DMS53 treated with DMSO at 0.1 percent for 48 hours (cell line): ENCODE results near the gene PITX1.
"Not testable (repeated sequence)": the region's sequence is repeated elsewhere in the genome, so short reads cannot be mapped to it uniquely, and the experiment has no call there.

Experiments used
- DNase-seq: peaks from one replicate; lab custom pipeline; 2025; ENCODE audit not compliant: unreplicated experiment; lab: John Stamatoyannopoulos, UW

PITX1 gene

DNA sequence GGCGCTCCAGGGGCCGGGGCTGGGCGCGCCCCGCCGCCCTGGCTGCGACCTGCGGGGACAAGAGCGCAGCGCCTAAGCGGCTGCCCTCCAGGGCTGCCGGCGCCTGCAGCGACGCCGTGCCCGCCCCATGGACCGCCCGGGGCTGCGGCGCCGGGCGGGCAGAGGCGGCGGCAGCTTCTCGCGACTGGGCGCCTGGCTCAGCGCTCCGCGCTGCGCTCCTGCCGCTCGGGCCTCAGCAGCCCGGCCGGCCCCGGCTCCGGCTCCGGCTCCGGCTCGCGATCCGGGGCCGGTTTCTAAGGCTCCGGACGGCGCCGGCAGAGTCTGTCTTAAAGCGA is at the start of gene PITX1:
Gene PITX1 (minus strand): TSS at position 328 of the 335 bp plus-strand sequence. CDS start 347 bp downstream, outside the sequence.
- no peak for DNase-seq

DNA sequence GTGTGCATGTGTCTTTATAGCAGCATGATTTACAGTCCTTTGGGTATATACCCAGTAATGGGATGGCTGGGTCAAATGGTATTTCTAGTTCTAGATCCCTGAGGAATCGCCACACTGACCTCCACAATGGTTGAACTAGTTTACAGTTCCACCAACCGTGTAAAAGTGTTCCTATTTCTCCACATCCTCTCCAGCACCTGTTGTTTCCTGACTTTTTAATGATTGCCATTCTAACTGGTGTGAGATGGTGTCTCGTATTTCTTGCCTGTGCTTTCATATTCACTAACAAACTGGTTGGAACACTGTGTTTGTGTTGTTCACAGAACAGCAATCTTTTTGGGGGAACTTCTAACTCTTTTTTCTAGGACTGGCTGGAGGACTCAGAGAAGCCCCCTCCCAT is 49.3 kb upstream of the PITX1 start:
- not testable (repeated sequence) for DNase-seq

DNA sequence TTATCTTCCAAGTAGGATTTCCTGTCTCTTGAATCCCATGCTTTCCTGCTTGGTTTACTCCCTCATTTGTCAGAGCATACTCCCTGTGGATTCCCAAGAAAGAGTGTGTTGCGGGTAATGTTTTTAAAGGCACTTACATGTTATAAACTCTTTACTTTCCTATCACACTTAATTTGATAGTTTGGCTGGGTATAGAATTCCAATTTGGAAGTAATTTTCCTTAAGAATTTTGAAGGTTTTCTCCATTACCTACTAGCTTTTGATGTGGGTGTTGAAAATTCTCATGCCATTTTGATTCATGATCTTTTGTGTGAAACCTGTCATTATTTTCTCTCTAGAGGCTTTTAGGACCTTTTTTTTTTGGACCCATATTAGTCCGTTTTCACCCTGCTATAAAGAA is 47.2 kb upstream of the PITX1 start:
- DNase-seq: no peak

DNA sequence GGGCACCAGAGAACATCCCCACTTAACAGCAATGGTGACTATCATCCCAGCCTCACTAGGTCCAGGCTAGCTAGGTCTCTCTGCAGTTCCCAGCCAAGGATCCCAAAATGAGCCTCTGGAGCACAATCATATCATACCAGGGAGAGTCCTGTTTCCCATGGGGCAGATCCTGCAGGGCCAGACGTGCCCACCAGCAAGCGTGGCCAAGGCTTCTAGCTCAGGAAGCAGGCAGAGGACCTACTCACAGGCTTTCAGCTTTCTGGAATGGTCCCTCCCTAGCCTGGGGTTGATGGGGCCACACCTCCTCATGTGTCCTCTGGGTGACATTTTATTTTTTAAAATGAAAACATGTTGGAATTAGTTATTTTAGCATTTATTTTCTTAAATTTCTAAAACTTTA is 45.7 kb upstream of the PITX1 start:
- no peak for DNase-seq

DNA sequence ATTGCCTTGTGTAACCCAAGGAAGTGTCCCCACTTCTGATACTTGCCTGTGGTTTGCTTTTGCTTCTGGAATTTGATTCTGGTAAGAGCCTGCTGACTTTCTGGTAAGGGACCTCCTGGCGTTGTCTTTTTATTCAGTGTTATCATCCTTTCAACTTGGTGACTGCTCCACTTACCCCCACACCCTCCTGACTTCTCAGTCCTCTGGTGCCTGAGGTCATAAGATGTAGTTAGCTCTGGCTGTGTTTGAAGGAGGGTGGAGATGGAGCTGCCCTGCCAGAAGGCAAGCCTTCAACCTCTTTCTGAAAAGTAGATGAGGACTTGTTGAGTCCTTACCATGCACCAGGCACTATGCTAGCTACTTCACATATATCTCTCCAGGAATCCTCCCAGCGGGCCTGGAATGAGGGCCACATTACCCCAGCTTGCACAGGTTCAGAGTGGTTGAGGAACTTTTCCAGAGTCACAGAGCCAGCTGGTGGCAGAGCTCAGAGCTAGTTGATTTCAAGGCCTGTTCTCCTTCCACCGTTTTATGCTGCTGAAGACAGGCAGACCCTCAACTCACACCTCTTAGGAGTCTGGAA is 45.2 kb upstream of the PITX1 start:
- no peak for DNase-seq

DNA sequence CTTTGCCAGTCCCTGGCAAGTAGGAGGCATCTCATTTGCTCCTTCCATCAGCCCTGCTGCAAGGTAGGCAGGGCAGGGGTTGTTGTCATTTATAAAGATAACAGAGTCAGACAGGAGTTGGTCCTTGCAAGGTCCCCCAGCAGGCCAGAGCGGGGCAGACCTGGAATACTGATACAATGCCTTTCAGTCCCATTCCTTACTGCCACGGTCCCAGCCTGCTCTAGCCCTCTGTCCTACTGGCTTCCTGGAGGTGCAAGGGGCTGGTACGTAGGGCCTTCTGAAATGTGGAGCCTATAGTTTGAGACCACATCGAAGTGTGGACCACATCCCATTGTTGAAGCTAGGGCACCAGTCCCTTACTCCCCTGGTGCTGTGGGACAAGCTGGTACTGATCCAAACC is 42.8 kb upstream of the PITX1 start:
- DNase-seq: no peak

DNA sequence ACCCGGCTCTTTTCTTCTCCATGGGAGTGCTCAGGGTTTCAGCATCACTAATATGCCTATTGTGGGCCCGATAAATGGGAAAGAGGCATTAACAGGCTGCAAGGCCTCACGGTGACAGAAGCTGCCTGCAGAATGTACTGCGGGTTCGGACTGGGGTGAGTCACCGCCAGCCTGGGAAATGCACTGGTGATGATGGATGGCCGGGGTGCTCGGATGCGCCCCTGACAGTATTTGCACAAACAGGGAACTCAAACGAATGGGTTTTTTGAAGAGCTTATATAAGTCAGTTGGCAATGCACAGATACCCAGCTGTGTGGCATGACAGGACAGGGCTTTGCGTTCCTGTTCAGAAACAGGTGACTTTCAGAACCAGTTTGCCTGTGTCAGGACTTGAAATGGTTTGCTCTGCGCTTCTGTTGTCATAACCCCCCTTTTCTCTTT is 42.0 kb upstream of the PITX1 start:
- no peak for DNase-seq

DNA sequence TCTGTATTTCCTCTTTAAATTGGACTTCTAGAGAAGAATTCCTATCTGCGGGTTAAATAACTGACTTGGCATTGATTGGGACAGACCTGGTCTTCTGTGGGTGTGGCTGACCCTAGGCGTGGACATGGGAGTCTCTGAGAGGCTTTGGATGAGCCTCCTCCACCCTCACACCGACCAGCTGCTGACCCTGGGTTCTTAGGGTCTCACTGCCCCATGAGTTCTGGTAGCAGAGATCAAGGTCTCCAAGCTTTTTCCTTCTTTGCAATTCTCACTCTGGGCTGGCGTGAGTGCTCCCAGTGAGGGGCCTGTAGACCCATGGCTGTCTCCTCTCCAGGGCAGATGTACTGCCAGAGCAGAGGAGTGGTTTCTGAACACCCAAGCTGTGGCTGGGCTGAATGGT is 41.6 kb upstream of the PITX1 start:
- DNase-seq: no peak

DNA sequence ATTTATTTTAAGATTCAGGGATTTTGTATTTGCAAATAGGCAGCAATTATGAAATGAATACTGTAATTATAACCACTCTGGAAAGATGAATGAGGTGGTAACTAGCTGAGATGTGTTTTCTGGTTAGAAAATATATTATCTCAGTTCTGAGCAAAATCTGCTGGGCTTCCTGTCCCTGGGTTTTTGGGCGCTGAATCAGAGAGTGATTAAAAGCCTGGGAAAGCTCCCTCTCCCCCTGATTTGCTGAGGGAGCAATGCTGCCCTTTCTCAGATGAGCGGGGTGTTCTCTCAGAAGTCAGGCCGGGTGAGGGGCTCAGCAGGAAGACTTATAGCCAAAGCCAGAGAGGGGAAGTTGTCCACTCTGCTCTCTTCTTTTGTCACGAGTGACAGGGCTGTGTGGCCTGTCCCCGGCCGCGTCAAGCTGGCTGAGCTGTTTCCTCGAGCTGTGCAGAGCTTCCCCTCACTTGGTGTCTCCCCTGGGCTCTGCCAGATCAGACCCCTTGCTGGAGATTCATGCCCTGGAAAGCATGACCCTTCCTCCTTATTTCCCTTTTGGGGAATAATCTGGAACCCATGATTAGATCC is 39.8 kb upstream of the PITX1 start:
- no peak for DNase-seq

DNA sequence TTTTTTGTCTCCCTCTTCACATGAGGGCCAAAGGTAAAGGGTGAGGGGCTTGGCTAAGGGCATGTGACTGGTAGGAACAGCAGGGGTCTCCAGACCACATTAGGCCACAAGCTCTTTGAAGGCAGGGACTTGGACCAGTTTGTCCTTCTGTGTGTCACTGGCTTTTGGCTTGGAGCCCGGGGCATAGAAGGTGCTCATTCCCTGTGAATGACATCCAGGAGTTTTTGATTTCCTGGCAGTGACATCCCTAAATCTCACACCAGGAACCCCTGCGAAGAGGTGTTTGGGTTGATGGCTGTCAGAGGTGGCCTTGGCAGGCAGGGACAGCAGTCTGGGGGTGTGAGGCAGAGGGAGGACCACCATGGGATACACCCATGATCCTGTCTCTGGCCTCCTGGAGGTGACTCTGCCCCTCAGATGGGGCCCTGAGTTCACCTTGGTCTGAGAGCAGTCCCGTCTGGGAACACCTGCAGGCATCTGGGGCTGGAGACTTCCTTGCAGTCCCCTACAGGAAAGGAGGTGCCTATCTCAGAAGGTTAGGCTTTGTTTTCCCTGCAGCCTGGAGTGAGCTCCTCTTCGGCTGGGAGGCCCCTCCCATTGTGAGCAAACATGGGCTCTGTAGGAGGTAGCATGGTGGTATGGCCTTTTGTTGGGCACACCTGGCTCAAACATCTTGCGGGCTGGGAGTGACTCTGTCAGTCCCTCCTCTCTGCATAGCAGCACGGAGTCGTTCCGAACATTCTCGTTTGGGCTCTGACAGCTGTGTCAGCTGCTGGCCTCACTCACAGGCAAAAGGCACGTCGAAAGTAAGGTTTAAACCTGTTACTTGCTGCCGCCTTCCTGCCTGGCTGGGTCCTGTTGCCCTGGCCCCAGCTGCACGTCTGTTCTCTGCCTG is 38.6 kb upstream of the PITX1 start:
- peak; percentile 60 for DNase-seq

DNA sequence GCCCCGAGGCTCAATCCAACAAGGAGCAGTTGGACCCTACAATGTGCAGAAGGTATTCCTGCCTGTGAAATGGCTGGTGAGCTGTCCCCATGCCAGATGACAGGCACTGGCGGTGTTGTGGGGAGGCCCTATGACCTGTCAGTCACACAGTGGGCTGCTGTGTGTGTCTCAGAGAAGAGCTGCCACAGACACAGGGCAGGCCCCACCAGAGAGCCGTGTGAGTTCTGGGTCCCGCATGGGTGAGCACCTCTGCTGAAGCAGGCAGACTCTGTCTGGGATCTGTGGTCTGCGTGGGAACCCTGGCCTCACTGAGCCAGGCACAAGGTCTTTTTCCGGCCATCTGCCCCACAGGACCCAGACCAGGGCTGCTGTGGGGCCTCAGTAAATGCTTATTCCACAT is 37.3 kb upstream of the PITX1 start:
- DNase-seq: no peak

DNA sequence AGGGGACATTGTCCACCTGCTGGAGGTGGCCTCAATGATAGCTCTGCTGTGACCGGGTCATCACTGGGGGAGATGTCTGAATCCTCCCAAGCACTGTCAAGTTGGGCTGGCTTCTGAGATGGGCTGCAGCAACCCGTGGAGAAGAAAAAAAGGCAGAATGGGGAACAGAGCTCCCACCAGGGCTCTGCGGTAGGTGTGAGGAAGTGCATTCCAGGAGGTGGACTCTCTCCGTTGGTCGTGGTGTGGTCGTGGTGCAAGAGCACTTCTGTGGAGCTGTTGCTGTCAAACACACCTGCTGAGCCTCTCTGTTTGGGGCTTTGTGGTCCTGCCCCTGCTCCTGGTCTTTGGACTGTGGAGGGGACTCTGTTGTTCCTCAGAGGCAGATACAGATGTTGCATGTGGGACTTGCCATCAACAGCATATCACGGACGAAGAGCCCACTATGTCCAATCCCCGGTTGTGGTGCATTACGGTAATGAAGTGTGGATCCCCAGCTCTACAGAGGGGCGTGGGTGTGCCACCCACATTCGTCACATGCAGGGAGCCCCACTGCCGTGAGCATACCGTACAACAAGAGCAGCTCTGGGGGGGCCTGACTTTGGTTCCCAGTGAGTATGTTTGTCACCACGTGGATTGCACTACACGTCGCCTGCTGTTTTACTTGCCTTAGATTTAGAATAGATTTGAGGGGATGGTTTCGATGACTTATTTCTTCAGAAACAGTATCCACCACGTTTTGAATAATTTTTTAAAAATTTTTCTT is 36.0 kb upstream of the PITX1 start:
- DNase-seq: no peak

DNA sequence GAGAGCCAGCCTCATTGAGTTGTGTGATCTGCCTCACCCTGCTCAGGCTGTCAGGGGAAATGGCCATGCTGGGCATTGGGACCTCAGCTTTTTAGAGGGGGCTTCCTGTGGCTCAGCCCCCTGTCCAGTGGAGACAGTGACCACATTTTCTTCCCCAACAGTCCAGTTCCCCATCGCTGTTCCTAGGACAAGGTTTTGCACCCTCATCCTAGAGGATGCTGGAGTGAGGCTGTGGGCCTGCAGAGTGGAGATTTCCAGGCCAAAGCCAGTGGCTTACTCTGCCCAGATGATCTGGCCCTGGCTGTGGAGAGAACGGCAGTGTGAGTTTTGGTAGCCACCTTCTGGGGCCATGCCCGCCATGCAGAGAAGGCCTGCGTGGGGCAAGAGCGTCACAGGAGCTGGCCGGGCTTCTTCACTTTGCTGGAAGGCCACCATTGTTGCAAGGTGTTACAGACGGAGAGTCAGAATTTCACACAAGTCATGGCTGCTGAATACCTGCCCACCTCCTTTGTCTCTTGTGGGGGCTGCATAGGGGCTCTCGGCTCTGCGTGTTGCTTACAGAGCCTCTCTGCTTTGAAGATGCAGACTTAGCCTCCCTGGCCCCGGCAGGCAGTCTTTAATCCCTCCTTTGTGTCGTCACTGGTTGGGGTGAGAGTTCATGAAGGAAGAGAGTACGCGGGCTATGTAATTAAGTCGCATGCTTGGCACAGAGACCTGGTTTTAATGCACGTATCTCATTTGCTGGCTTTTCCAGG is 35.2 kb upstream of the PITX1 start:
- no peak for DNase-seq

DNA sequence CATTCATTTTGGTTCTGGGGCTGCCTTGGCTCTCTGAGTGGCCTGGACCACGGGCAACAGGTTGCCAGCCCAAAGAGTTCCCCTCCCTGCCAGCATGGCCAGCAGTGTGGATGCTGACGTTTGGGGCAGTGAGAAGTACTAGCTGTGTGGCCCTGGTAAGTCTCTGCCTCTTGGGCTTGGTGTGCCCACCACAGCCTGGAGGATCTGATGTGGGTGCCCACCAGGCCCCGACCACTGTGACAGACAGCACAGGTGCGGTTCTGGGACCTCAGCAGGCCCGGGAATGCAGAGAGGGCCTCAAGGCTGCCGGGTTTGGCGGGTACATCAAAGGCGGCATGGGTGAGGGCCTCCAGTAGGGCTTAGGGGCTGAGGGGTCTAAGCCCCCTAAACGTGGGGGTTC is 33.6 kb upstream of the PITX1 start:
- no peak for DNase-seq

DNA sequence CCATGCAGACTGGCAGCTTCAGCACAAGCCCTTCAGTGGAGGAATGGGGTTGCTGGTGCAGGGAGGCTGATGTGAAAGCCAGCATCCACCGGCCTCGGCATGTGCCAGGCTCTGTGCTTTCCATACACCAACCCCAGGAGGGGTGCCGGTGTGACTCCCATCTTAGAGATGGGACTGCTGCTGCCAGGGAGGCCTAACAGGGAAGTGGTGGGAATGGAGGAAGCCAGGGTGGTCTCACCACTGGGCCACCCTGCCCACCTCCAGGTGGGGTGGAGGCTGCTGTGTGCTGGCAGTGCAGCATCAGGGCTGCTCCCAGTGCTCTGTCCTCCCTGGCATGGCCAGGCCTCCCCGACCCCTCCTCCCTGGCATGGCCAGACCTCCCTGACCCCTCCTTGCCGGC is 32.8 kb upstream of the PITX1 start:
- no peak for DNase-seq

DNA sequence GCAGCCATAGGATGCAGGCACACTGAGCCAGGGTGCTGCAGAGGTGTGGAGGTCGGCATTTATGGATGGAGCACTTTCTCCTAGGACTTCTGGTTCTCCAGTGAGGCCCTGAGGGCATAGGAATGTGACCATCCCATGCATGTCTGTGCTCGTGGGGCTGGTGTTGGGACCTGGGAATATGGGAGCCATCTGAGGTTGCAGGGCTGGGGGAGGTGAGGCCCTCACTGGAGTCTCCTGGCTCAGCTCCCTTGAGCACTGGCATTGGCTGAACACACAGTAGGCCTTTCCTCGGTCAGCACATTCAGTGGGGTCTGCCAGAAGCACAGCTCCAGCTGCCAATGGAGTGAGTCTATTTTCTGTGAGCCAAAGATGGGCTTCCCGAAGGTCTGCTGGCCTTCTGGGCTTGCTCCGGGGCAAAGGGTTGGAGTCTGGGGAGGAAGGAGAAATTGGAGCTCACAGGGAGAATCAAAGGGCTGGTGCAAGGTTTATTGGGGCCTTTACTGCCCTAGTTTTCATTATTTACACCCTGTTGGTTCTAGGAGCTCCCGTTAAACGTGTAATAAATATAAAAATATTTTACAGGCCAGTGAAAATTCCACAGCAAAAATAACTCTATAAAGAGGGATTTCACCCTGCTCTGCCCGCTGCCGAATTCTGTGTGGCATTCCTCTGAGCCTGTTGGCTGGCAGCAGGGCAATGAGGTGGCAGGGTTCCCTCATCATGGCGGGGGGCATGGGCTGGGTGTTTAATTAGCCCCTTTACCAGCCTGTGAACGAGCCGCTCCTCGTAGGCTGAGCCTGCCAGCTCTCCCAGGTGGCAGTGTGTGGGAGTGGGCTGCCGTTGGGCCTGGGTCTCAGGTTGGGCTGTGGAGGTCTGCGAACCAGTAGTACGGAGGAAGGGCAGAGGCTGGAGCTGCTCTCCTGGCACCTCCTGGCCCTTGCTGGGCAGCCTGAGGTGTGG is 31.6 kb upstream of the PITX1 start:
- no peak for DNase-seq

DNA sequence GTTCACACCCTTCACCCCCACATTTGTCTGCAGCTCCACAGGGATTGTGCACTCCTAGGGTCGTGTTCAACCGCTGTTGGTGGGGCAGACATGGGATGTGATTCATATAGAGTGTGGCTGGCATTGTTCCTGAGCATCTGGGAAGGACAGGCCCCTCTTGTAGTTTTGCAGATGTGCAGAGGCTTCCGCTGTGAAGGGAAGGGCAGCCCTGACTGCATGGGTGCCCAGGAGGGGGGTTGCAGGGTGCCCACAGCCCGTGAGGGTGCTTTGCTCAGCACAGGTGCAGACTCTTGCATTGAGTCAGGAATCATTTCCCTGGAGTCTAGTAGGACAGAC is 30.2 kb upstream of the PITX1 start:
- no peak for DNase-seq

DNA sequence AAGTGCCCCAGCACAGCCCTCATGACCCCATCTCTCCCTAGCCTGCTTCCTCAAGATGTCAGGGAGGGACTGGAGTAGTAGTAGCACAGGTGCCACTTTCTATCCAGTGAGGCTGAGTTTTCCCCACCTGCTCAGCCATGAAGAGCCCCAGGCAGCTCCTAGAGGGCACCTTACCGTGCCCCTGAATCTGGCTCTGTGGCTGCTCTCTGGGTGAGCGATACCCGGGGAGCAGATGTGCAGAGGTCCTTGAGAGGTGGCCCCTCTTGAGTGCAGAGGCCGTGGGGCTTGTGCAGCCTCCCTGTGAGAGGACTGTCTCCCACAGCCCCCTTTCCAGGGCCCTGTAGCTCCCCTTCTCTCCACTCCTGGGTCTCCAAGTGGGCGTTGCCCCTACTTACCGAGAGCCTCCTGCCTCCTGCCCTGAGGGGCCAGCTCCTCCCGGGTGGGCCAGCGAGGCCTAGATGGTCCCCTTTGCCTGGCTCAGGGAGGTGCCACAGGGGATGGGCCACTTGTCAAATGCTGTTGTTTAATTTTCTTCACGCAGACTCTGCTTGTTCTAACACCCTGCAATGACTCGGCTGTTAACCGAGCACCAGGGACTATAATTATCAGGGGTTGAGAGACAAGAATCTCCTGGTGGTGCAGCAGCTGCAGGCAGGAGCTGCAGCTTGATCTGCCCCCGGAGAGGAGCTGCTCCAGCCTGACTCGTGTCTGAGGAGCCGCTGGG is 29.6 kb upstream of the PITX1 start:
- no peak for DNase-seq

DNA sequence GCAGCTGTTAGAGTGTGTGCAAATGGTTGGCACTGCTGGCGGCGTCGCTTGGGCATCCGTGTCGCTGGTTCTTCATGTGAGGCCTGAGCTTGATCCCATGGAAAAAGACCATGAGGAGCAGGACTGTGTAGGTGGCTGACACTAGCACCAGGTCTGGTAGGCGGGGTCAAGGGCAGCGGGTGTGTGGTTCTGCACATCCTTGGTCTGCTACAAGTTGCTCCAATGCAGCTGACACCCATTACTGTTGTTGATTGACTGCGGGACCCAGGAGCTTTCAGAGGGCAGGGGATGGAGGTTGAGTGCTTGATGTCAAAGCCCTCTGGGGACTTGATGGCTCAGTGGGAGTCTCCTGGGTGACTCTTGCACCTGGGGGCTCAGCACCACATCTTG is 29.0 kb upstream of the PITX1 start:
- DNase-seq: no peak
